ENCODE data around the gene CNOT4.

DNA sequence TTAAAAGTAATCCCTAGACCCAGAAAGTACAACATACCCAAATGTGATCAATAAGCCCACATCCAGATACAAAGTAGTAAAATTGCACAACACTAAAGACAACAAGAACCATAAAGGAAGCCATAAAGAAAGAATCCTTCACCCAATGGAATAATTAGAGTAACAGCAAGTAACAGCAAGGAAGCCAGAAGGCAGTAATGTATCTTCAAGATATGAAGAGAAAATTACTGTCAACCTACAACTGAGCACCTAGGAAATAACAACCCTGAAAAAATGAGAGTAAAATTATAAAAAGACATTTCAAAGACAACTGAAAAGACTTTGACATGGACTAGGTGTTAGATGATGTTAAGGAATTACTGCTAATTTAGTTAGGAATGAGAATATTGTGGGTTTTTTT lies 60.5 kb downstream of the CNOT4 start:
- TF ChIP-seq, protein P1, sequence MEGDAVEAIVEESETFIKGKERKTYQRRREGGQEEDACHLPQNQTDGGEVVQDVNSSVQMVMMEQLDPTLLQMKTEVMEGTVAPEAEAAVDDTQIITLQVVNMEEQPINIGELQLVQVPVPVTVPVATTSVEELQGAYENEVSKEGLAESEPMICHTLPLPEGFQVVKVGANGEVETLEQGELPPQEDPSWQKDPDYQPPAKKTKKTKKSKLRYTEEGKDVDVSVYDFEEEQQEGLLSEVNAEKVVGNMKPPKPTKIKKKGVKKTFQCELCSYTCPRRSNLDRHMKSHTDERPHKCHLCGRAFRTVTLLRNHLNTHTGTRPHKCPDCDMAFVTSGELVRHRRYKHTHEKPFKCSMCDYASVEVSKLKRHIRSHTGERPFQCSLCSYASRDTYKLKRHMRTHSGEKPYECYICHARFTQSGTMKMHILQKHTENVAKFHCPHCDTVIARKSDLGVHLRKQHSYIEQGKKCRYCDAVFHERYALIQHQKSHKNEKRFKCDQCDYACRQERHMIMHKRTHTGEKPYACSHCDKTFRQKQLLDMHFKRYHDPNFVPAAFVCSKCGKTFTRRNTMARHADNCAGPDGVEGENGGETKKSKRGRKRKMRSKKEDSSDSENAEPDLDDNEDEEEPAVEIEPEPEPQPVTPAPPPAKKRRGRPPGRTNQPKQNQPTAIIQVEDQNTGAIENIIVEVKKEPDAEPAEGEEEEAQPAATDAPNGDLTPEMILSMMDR (IDR thresholded peaks at IDR 0.05; ENCODE audit: low read depth, low read length): no peak
- TF ChIP-seq, protein P2, sequence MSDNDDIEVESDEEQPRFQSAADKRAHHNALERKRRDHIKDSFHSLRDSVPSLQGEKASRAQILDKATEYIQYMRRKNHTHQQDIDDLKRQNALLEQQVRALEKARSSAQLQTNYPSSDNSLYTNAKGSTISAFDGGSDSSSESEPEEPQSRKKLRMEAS (IDR thresholded peaks at IDR 0.05; ENCODE audit: low read depth, low read length): no peak
- TF ChIP-seq POLR2A (IDR thresholded peaks at IDR 0.05; ENCODE audit: extremely low read depth, insufficient read length): no peak
- no peak for TF ChIP-seq MYC (IDR thresholded peaks at IDR 0.05; ENCODE audit: low read depth, low read length)
